CD4-positive, alpha-beta T cell treated with Interleukin-4 for 1 hour (primary cell): ENCODE data around the gene MED7.

Source experiments
- DNase-seq, 2 donors: peaks; one replicate each; pipeline ENCODE4 v3.0.0-alpha.2; 2020 to 2022

MED7 gene, protein sequence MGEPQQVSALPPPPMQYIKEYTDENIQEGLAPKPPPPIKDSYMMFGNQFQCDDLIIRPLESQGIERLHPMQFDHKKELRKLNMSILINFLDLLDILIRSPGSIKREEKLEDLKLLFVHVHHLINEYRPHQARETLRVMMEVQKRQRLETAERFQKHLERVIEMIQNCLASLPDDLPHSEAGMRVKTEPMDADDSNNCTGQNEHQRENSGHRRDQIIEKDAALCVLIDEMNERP

DNA sequence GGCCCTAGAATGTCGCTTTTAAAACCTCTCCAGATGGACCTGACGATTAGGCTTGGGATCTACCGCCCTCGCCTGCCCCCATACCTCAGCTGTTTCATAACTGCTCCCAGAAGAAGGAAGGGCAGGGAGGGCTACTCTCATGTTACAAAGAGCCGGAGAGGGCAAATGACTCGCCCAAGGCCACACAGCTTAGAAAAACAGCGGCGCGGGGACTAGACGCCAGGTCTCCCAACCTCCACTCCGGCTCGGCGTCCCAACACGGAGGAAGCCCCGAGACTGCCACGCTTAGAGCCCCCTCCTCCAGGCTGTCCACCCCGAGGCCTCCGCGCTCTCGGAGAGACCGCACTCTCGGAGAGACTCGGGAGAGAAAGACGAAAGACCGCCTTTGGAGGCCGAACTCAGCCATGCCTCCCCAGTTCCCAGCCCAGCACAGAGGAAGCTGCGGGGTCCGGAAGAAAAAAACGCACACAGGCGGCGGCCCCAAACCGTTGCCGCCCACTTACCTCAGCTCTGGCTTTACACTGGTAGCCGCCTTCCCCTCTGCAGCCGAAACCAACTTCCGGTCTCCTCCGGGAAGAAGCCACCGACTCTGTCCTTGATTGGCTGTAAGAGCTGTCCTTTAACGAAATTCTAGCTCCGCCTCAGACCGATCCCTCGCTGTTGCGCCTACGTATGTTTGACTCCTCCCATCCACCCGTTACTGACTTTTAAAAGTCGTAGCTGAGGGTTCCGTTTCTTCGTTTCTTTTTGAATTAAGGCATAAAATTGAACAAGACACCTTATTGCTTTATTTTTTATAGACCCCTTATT is at the start of gene MED7:
MED7 (minus strand) TSS at position 549 of the 810 bp plus-strand sequence. CDS start 3,434 bp downstream, outside the sequence.
- peak; percentile 98 to 99 for DNase-seq

DNA sequence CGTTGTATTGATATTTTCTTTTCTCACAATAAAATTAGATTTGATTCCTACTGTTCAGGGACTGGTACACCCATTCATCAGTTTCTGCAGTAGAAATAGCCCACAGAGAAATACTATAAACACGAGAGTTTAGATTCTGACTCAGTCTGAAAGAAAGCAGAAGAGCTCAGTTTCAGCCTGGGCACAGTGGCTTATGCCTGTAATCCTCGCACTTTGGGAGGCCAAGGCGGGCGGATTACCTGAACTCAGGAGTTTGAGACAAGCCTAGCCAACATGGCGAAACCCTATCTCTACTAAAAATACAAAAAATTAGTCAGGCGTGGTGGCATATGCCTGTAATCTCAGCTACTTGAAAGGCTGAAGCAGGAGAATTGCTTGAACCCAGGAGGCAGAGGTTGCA is 46.6 kb upstream of the MED7 start:
- DNase-seq = no peak

DNA sequence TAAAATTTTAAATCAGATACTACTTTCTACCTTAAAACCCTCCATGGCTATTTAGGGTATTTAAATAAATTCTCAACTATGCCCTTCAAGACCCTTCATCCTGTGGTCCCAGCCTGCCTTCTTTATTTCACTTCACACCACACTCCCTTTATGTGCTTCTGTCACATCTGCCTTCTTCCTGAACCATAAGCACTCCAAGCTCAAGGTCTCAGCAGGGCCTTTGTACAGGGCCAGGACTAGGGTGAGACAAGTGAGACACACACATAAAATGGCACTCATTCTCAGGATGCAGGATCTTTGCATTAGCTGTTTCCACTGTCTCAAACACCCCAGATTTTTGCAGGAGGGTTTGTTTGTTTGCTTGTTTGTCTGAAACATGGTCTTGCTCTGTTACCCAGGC is 45.6 kb upstream of the MED7 start:
- peak in 1 of 2 donors; percentile 28 for DNase-seq

DNA sequence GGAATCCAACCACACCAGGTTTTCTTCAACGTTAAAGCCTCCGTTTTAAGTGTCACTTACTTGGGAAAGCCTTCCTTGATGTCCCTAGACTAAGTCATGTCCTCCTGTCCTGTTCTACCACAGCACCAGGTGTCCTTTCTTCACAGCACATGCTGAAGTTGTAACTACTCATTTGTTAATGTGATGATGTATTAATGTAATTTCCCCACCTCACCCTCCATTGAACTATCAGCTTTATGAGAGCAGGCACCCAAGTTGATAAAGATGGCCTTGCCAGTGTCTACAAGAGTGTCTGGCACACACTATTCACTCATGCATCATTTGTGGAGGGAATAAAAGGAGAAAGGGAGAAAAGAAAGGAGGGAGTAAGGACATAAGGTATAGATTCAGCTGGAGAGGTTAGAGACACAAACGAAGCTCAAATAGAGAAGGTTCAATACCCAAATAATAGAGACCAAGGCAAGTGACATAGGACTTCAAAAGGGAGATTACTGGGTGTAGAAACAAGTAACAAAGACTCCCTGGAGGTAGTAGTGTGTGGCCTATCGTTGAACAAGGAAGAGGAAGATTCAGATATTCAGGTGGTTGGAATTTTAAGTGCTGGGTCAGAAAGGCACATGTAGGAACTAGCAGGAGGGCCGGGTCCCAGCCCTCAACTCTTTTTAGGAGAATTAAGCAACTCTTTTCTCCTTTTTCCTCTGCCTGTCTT is 44.5 kb upstream of the MED7 start:
- DNase-seq = peak in 1 of 2 donors; percentile 49

DNA sequence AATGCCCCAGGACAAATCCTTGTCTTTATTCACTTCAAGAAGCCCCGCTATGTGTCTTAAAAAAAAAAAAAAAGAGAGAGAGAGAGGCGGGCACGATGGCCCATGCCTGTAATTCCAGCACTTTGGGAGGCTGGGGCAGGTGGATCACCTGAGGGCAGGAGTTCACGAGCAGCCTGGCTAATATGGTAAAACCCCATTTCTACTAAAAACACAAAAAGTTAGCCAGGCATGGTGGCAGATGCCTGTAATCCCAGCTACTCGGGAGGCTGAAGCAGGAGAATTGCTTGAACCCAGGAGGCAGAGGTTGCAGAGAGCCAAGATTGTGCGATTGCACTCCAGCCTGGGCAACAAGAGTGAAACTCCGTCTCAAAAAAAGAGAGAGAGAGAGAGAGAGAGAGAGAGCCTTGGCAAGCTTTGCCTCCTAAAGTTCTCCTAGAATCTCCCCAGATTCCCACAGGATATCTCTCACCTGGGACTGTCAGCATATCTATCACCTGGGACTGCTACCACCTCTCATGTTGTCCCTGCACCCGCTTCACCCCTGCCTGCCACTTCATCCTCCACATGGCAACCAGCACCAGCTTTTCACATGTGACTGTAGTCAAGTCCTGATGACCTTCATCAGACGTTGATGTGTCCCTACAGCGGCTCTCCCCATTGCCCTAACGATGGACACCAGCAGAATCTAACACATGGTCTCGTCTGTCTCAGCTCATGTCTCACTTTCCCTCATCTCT is 43.8 kb upstream of the MED7 start:
- DNase-seq = peak in 1 of 2 donors; percentile 42

DNA sequence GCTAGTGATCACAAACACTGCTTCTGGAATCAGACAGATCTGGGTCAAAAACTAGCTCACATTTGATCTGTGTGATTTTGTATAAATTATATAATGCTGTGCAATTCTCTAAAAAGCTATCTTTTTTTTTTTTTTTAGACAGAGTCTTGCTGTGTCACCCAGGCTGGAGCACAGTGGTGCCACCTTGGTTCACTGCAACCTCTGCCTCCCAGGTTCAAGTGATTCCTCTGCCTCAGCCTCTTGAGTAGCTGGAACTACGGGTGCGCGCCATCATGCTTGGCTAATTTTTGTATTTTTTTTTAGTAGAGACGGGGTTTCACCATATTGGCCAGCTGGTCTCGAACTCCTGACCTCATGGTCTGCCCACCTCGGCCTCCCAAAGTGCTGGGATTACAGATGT is 42.5 kb upstream of the MED7 start:
- peak in 1 of 2 donors; percentile 33 for DNase-seq

DNA sequence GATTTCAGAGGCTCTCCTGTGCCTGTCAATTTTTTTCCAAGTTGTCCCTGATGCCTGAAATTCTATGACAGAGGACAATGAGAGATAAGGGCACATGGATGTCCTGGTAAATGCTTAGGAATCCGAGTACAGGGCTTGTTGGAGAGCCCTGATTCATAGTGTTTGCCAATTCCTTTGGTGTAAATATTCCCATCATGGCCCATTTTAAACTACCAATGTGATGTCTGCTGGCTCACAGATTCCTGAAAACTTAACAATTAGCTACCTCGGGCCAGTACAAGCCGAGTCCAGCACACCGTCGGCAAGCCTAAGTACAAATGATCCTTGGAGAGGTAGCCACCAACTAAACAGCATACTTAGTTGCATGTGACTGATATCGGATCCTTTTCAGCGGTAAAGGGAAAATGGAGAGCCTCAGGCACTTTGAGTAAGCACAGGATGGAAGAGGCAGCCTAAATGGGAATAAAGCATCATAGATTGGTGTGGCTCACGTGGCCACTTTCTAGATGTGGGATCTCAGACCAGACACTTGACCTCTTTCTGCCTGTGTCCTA is 41.5 kb upstream of the MED7 start:
- DNase-seq = peak in 1 of 2 donors; percentile 30

DNA sequence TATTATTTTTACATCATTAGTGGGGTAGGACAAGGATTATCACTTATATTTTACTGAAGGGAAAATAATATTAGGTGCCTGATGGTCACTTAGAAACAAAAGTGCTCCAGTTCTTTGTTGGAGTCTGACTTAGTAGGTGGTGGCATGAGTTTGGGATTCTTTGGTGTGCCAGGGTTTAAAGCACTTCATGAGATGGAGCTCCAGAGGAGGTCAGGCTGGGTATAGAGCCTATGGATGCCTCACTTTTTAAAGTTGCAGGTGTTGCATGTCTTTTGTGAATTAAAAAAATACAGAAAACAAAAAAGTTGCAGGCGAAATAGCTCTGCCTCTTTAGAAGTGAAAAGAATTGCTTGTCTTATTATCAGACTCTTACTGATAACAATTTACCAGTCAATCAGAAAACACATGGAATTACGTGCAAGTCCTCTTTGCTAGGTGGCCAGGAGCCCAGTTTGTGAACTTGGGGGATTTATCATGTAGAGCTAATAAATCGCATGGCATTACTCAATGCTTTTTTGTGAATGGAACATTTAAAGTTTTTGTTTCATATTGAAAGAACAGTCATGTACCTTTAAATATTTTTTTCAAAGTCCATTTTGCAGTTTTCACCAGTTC is 39.6 kb upstream of the MED7 start:
- DNase-seq = peak in 1 of 2 donors; percentile 41

DNA sequence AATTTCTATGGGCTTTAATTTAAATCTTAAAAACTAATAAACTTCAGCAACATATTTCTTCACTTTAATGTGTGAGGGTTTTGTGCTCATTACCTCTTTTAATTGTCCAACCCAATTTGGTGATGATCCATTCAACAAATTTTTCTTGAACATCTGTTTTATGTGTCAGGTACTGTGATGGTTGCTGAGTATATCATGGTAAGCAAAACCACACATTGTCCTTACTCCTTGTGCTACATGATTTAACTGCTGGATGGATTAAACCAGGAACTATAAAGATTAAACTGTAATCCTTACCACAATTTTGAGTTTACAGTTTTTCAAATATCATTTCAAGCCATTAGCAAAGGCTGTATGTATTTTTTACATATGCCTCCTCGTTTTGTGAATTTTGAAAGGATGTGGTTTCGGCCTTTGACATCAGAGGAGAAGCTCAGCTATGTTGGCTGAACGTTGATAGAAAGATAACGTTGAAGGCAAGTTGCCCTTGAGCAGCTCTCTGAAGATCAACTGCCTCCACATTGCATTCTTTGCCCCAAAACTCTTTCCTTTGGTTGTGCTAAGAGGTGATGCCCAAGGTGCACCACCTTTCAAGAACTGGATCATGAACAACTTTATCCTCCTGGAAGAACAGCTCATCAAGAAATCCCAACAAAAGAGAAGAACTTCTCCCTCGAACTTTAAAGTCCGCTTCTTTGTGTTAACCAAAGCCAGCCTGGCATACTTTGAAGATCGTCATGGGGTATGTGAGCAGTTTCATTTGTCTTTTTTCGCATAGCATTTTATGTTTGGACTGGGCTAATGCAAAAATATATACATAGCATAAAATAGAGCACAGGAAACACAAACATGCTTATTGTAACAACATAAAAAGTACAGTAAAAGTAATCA is 38.0 kb upstream of the MED7 start, which contains the start of gene ITK:
ITK (plus strand) TSS at position 467 of the 891 bp plus-strand sequence; CDS start at position 605, 138 bp downstream.
- DNase-seq = peak; percentile 61 to 85

DNA sequence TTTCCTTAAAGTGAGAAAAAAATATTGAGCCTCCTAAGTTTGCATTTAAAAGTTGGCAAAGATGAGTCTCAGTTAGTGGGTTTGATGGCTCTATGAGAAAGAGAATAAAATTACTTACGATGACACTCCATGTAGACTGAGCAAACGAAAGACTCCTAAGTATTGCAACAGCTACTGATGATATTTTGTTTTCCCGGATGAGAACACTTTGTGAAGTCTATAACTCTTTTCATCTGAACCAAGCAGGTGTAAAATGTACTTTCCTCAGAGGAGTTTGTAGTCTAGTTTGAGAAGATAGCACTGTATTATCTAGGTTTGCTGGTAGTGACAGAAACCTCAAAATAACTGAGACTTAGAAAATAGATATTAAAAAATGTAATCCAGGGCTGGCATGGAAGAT is 36.3 kb upstream of the MED7 start:
- peak in 1 of 2 donors; percentile 46 for DNase-seq

DNA sequence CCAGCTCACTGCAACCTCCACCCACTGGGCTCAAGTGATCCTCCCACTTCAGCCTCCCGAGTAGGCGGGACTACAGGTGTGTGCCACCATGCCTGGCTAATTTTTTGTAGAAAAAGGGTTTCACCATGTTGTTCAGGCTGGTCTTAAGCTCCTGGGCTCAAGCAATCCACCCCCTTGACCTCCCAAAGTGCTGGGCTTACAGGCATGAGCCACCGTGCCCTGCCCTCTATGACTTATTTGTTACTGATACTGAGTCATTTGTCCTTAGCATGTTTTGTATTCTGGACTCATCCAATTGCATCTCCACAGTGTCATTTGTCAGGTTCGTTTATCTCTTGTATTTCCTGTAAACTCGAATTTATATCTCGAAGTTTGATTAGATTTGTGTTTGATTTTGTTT is 35.3 kb upstream of the MED7 start:
- DNase-seq = no peak

DNA sequence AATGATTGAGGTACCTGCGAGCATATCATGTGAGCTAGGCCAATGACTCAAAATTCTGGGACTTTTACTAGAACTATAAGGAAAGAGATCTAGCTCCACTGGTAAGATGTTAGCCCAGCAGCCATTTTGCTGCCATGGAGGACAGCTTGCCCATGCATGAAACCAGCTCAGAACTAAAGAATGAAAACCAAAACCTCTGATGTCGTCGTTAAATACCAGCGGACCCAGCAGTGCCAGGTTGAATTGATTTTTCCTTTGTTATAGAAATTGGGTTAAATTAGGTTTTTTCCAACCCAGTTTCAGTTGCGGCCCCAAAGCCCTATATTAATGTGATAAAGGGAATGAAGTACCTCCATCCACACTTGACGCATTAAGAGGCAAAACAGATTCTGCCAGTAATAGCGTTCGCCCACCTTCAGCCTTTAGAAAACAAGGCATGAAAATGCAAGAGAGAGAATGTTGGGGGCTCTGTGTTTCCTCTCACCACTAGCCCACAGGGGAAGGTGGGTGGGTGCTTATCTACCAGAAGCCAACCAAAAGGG is 32.5 kb upstream of the MED7 start:
- no peak for DNase-seq

DNA sequence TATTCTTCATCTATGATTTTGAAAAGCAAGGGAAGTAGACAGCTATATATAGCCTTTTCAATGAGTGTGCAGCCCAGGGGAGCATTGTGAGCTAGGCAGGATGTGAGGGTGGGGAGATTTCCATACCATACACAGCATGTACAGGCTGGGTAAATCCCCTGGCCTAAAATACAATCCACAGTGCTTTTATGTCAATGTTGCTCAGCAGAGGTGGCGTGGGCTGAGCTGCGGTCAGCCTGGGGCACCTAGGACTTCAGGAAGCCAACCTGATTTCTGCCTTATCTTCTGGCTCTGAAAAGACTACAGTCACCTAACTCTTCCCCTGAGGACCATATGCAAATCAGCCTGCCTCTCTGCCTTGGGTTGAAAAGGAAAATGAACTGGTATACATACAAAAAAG is 29.7 kb upstream of the MED7 start:
- peak; percentile 74 to 89 for DNase-seq

DNA sequence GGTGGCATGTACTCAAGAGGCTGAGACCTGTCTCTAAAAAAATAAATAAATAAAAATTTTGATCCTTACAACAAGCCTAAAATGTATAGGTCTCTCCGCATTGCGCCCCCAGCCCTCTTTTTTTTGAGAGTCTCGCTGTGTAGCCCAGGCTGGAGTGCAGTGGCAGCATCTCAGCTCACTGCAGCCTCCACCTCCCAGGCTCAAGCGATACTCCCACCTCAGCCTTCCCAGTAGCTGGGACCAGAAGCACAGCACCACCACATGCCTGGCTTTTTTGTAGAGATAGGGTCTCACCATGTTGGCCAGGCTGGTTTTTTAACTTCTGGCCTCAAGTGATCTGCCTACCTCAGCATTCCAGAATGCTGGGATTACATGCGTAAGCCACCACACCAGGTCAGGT is 25.6 kb upstream of the MED7 start:
- no peak for DNase-seq

DNA sequence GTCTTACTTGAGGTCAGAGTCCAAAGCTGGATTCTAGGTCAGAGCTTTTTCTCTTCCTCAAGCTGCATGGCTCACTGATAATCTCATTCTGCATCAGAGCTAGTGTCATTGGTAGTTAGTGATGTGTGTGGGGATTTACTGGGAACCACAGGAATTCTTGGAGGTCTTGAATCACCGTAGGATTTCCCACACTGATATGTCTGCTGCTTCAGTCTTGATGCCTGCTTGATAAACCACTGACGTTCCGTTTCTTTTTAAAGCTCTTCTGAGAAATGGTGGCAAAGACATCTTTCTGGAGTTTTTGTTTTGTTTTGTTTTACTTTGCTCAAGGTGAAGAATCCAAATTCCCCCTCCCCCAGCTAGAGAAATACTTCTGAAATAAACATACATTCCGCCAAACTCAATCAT is 24.6 kb upstream of the MED7 start:
- DNase-seq = peak; percentile 28 to 74

DNA sequence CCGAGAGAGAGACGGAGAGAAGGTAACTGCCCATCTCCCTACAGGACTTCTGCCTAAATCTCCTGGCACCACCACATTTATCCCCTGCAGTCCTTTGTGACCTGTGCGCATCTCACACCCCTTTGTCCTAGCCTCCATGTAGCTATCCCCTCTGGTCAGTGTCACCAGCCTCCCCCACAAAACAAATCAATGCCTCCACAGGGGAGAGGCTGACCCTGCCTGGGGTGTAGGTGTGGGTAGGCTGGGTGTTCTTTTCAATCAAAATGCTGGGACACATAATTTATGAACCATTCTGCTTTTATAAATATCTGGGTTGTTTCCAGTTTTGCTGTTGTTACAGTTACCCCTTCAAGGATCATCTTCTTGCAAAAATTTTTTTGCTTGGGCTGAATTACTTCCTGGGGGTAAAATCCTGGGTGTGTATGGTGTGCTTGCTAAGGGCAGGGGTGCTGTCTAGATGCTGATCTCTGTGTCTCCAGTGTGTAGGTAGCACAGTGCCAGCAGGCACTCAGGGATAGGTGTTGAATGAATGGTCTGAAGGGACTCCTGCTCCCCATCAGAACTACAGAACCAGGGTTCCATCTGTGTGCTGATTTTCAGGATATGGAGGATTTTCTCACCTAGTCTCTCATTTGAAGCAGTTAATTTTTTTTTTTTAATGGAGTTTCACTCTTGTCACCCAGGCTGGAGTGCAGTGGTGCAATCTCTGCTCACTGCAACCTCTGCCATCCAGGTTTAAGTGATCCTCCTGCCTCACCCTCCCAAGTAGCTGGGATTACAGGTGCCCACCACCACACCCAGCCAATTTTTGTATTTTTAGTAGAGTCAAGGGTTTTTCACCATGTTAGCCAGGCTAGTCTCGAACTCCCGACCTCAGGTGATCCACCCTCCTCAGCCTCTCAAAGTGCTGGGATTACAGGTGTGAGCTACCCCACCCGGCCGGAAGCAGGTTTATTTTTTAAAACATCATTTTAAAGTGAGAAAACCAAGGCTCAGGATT is 23.8 kb upstream of the MED7 start, which contains the start of gene GARIN3:
GARIN3 (minus strand) TSS at position 51 of the 1,000 bp plus-strand sequence. CDS start 96 bp downstream, outside the sequence.
- DNase-seq = no peak

DNA sequence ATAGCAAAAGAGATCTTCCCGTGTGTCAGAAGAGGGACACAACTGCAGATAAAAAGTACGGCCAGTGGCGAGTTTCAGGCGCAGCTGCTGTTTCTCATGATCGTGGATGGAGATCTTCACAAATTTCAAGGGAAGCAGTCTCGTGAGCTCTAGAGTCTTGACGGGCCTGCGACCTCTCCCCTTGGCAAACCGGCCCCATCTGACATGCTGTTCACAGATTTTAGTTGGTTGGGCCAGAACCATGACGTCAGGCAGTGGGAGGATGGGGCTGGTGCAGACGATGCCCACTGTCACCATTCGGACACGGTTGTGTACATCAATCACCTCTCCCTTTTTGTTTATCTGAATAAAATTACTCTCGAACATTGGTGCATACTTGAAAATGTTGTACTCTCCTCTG is 23.0 kb upstream of the MED7 start:
- DNase-seq = no peak

DNA sequence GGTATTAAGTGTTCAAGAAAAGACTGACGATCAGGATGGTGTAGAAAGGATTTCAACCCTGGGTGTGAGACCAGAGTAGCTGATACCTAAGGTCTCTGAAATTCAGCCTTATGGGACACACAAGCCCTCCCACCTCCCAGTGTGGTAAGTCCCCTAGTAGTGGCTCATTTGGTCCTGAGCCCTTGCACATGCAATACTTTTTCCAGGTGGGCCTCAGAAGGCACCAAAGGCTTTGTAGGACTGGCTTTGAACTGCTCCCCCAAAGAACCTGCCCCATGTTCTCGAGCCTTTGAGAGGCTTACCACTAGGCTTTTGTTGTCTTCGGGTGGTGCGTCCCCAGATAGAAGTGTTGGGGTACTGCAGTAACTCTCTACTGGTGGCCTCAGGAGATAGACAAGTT is 22.6 kb upstream of the MED7 start:
- no peak for DNase-seq

DNA sequence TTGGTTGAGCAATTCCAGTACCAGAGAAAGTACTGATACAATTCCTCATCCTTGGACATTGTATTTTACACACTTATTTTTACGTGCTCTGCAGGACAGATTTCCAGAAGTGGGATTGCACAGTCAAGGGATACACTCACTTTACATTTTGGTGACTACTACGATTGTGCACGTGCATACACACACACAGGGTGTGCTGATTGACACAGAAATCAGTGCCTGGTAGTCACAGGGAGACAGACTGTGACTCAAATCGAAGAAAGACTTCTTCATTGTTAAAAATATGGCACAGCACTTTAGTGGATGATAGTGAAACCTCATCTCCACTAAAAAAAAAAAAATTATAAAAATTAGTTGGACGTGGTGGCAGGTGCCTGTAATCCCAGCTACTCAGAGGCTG is 21.9 kb upstream of the MED7 start:
- no peak for DNase-seq
